CD4-positive, alpha-beta T cell treated with Interferon alpha-2 for 1 hour (primary cell): ENCODE data around the gene TEKT3.

Source experiments
- DNase-seq, 2 donors: peaks; one replicate each; pipeline ENCODE4 v3.0.0-alpha.2; 2020 to 2022

TEKT3 gene

GRCh38 chr17:15348021-15348420 is 6.6 kb upstream of the TEKT3 start:
- no peak for DNase-seq

GRCh38 chr17:15346066-15346595 is 4.7 kb upstream of the TEKT3 start:
- no peak for DNase-seq

GRCh38 chr17:15343749-15344148 is 2.4 kb upstream of the TEKT3 start:
- DNase-seq, result no peak

GRCh38 chr17:15342460-15342859 is 1.1 kb upstream of the TEKT3 start:
- DNase-seq, result no peak

GRCh38 chr17:15341966-15342365 is 569 bp upstream of the TEKT3 start:
- no peak for DNase-seq

- no peak for DNase-seq
Observed at GRCh38 chr17:15340966-15341365, 431 bp downstream of the TEKT3 start.

GRCh38 chr17:15335446-15335845 is 6.0 kb downstream of the TEKT3 start:
- DNase-seq, result no peak

- DNase-seq, result no peak
Observed at GRCh38 chr17:15334266-15334665, 7.1 kb downstream of the TEKT3 start.

GRCh38 chr17:15332338-15332737 is 9.1 kb downstream of the TEKT3 start:
- DNase-seq, result no peak

GRCh38 chr17:15323131-15323530 is 18.3 kb downstream of the TEKT3 start:
- DNase-seq, result no peak

GRCh38 chr17:15321556-15322251 is 19.7 kb downstream of the TEKT3 start:
- no peak for DNase-seq

GRCh38 chr17:15319452-15320010 is 21.9 kb downstream of the TEKT3 start:
- DNase-seq, result no peak

GRCh38 chr17:15311996-15312395 is 29.4 kb downstream of the TEKT3 start:
- DNase-seq, result no peak

- no peak for DNase-seq
Observed at GRCh38 chr17:15309793-15310192, 31.6 kb downstream of the TEKT3 start.

GRCh38 chr17:15309236-15309635 is 32.2 kb downstream of the TEKT3 start:
- DNase-seq, result no peak

- no peak for DNase-seq
Observed at GRCh38 chr17:15308758-15309157, 32.6 kb downstream of the TEKT3 start.

- DNase-seq, result no peak
Observed at GRCh38 chr17:15307710-15308111, 33.7 kb downstream of the TEKT3 start.

- no peak for DNase-seq
Observed at GRCh38 chr17:15303851-15304250, 37.5 kb downstream of the TEKT3 start.

- no peak for DNase-seq
Observed at GRCh38 chr17:15303268-15303667, 38.1 kb downstream of the TEKT3 start.

- no peak for DNase-seq
Observed at GRCh38 chr17:15301845-15302244, 39.6 kb downstream of the TEKT3 start.

- DNase-seq, result no peak
Observed at GRCh38 chr17:15298176-15298575, 43.2 kb downstream of the TEKT3 start.

- DNase-seq, result no peak
Observed at GRCh38 chr17:15293558-15293957, 47.8 kb downstream of the TEKT3 start.

- no peak for DNase-seq
Observed at GRCh38 chr17:15291674-15292361, 49.6 kb downstream of the TEKT3 start.

GRCh38 chr17:15290605-15291004 is 50.8 kb downstream of the TEKT3 start:
- DNase-seq, result no peak
